GM12891 (cell line): ENCODE data around the gene LEPROT.

Source experiments
- PAX5 ChIP-seq: IDR thresholded peaks from 2 replicates; pipeline ENCODE4 v1.6.1; 2011; ENCODE audit warnings: low read length, moderate library complexity, mild to moderate bottlenecking; ENCODE audit not compliant: insufficient read depth, severe bottlenecking
- POLR2A ChIP-seq: IDR thresholded peaks from 2 replicates; pipeline ENCODE4 v1.6.1; 2011; ENCODE audit warnings: low read depth, low read length, control low read depth
- POLR2AphosphoS5 ChIP-seq: IDR thresholded peaks from 2 replicates; pipeline ENCODE4 v1.6.1; 2011; ENCODE audit warnings: low read depth, low read length, control low read depth
- POU2F2 ChIP-seq: IDR thresholded peaks from 2 replicates; pipeline ENCODE4 v1.6.1; 2011; ENCODE audit warnings: low read depth, mild to moderate bottlenecking, control low read depth, low read length, moderate library complexity
- SPI1 ChIP-seq: IDR thresholded peaks from 2 replicates; pipeline ENCODE4 v1.6.1; 2011; ENCODE audit warnings: low read depth, low read length, control low read depth
- TAF1 ChIP-seq: IDR thresholded peaks from 2 replicates; pipeline ENCODE4 v1.6.1; 2011; ENCODE audit warnings: low read depth, low read length, control low read depth

DNA sequence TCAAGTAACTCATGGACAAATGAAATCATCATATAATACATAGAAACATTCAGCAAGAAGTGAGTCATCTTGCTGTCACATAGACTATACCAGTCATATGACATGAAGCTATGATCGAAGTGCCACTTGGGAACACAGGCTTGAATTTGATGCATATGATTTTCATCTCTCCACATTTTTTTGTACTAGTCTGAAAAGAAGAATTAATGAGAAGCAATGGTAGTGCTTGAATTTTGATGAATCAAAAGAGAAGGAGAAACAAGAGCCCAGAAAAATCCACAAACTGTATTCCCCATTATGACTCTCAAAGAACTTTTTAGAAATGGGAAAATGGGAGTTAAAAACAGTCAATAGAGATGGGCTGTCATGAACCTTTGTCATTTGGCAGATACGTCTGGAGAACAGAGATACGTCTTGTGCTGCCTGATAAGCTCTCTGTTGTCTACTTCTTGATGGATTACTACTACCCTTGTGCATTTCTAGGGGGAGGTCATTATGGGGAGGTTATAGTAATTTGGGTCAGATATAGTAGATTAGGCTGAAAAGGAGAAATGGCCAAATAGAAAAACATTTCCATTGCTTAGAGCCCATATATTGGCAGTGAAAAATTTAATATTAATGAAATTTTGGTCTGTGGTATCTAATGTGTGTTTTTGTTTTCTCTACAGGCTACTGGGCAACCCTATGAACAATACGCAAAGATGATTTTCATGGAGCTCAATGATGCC lies 8.0 kb upstream of the LEPROT start:
- TF ChIP-seq POLR2A: no peak
- no peak for TF ChIP-seq TAF1
- no peak for TF ChIP-seq POLR2AphosphoS5
- no peak for TF ChIP-seq SPI1
- TF ChIP-seq POU2F2: no peak
- no peak for TF ChIP-seq PAX5
